NCI-H1436 (cell line): ENCODE data around the gene SPTBN5.
A peak's percentile ranks its signal among the peaks of the same experiment; 100 is the strongest.

Source experiments
- DNase-seq: peaks from one replicate; lab custom pipeline; 2025; lab: John Stamatoyannopoulos, UW

Gene SPTBN5

GRCh38 chr15:41824062-41824745 lies 69.6 kb downstream of the SPTBN5 start:
- no peak for DNase-seq

GRCh38 chr15:41823502-41823901 lies 70.4 kb downstream of the SPTBN5 start:
- DNase-seq = no peak

GRCh38 chr15:41822957-41823356 lies 70.9 kb downstream of the SPTBN5 start:
- DNase-seq = no peak

- DNase-seq = no peak
Measured at GRCh38 chr15:41822471-41822870, 71.4 kb downstream of the SPTBN5 start.

- DNase-seq = no peak
Measured at GRCh38 chr15:41821831-41822230, 72.0 kb downstream of the SPTBN5 start.

GRCh38 chr15:41820791-41821423 lies 72.9 kb downstream of the SPTBN5 start:
- DNase-seq = no peak

- no peak for DNase-seq
Measured at GRCh38 chr15:41819455-41820050, 74.3 kb downstream of the SPTBN5 start.

GRCh38 chr15:41817781-41818180 lies 76.1 kb downstream of the SPTBN5 start:
- no peak for DNase-seq

GRCh38 chr15:41817327-41817726 lies 76.5 kb downstream of the SPTBN5 start:
- DNase-seq = no peak

- DNase-seq = no peak
Measured at GRCh38 chr15:41816788-41817187, 77.1 kb downstream of the SPTBN5 start.

- DNase-seq = no peak
Measured at GRCh38 chr15:41814534-41814933, 79.3 kb downstream of the SPTBN5 start.

- DNase-seq = no peak
Measured at GRCh38 chr15:41813426-41813825, 80.4 kb downstream of the SPTBN5 start.

- DNase-seq = peak; percentile 8
Measured at GRCh38 chr15:41812820-41813375, 81.0 kb downstream of the SPTBN5 start.

- peak; percentile 72 for DNase-seq
Measured at GRCh38 chr15:41811432-41812195, 82.2 kb downstream of the SPTBN5 start.

- no peak for DNase-seq
Measured at GRCh38 chr15:41810651-41811431, 83.0 kb downstream of the SPTBN5 start.

- no peak for DNase-seq
Measured at GRCh38 chr15:41809526-41810220, 84.2 kb downstream of the SPTBN5 start.

GRCh38 chr15:41809121-41809520 lies 84.7 kb downstream of the SPTBN5 start:
- DNase-seq = no peak

- DNase-seq = no peak
Measured at GRCh38 chr15:41806291-41807181, 87.3 kb downstream of the SPTBN5 start.

- DNase-seq = no peak
Measured at GRCh38 chr15:41805711-41806110, 88.1 kb downstream of the SPTBN5 start.
